Measurements from ENCODE around the gene STX8.
"Not testable (repeated sequence)": the region's sequence is repeated elsewhere in the genome, so short reads cannot be mapped to it uniquely, and the experiment has no call there.

Gene STX8

GRCh38 chr17:9512323-9513168, 63.1 kb downstream of the STX8 start:
- no peak for DNase-seq (ENCODE audit: low read depth in 2 of 3, low spot score in 1 of 3)

- no peak for DNase-seq (ENCODE audit: low read depth in 2 of 3, low spot score in 1 of 3)
These were observed 66.3 kb downstream of the STX8 start for GRCh38 chr17:9509236-9509816.

GRCh38 chr17:9499041-9499440, 76.6 kb downstream of the STX8 start:
- DNase-seq (ENCODE audit: low read depth in 2 of 3, low spot score in 1 of 3): no peak

- DNase-seq (ENCODE audit: low read depth in 2 of 3, low spot score in 1 of 3): no peak
These were observed 77.1 kb downstream of the STX8 start for GRCh38 chr17:9498490-9498889.

GRCh38 chr17:9488556-9488955, 87.1 kb downstream of the STX8 start:
- DNase-seq (ENCODE audit: low read depth in 2 of 3, low spot score in 1 of 3): no peak

- no peak for DNase-seq (ENCODE audit: low read depth in 2 of 3, low spot score in 1 of 3)
These were observed 88.2 kb downstream of the STX8 start for GRCh38 chr17:9487406-9487805.

- DNase-seq (ENCODE audit: low read depth in 2 of 3, low spot score in 1 of 3): no peak
These were observed 90.8 kb downstream of the STX8 start for GRCh38 chr17:9484789-9485188.

- DNase-seq (ENCODE audit: low read depth in 2 of 3, low spot score in 1 of 3): no peak
These were observed 95.7 kb downstream of the STX8 start for GRCh38 chr17:9479964-9480363.

GRCh38 chr17:9478889-9479288, 96.7 kb downstream of the STX8 start:
- DNase-seq (ENCODE audit: low read depth in 2 of 3, low spot score in 1 of 3): no peak

- no peak for DNase-seq (ENCODE audit: low read depth in 2 of 3, low spot score in 1 of 3)
These were observed 100.4 kb downstream of the STX8 start for GRCh38 chr17:9475101-9475658.

- no peak for DNase-seq (ENCODE audit: low read depth in 2 of 3, low spot score in 1 of 3)
These were observed 101.9 kb downstream of the STX8 start for GRCh38 chr17:9473711-9474110.

- no peak for DNase-seq (ENCODE audit: low read depth in 2 of 3, low spot score in 1 of 3)
These were observed 103.1 kb downstream of the STX8 start for GRCh38 chr17:9472541-9472940.

- no peak for DNase-seq (ENCODE audit: low read depth in 2 of 3, low spot score in 1 of 3)
These were observed 103.5 kb downstream of the STX8 start for GRCh38 chr17:9472094-9472493.

GRCh38 chr17:9470171-9470570, 105.4 kb downstream of the STX8 start:
- no peak for DNase-seq (ENCODE audit: low read depth in 2 of 3, low spot score in 1 of 3)

GRCh38 chr17:9468937-9469336, 106.7 kb downstream of the STX8 start:
- DNase-seq (ENCODE audit: low read depth in 2 of 3, low spot score in 1 of 3): no peak

GRCh38 chr17:9468532-9468931, 107.1 kb downstream of the STX8 start:
- no peak for DNase-seq (ENCODE audit: low read depth in 2 of 3, low spot score in 1 of 3)

- DNase-seq (ENCODE audit: low read depth in 2 of 3, low spot score in 1 of 3): no peak
These were observed 108.1 kb downstream of the STX8 start for GRCh38 chr17:9467518-9467917.

GRCh38 chr17:9465210-9465921, 110.3 kb downstream of the STX8 start:
- no peak for DNase-seq (ENCODE audit: low read depth in 2 of 3, low spot score in 1 of 3)

- no peak for DNase-seq (ENCODE audit: low read depth in 2 of 3, low spot score in 1 of 3)
These were observed 118.6 kb downstream of the STX8 start for GRCh38 chr17:9457005-9457404.

GRCh38 chr17:9456330-9456729, 119.3 kb downstream of the STX8 start:
- no peak for DNase-seq (ENCODE audit: low read depth in 2 of 3, low spot score in 1 of 3)

- DNase-seq (ENCODE audit: low read depth in 2 of 3, low spot score in 1 of 3): no peak
These were observed 123.7 kb downstream of the STX8 start for GRCh38 chr17:9451934-9452333.

GRCh38 chr17:9447298-9447697, 128.3 kb downstream of the STX8 start:
- DNase-seq (ENCODE audit: low read depth in 2 of 3, low spot score in 1 of 3): not testable (repeated sequence)
